SK-N-MC (cell line): ENCODE data around the gene HS6ST1.

Source experiments
- EZH2 ChIP-seq: fragments of 200-600 bp; sonication (generic); IDR thresholded peaks from one replicate; pipeline ENCODE4 v1.6.1; 2017; ENCODE audit warnings: antibody characterized with exemption
- POLR2AphosphoS5 ChIP-seq: IDR thresholded peaks from 2 replicates; pipeline ENCODE4 v1.6.1; 2012; ENCODE audit warnings: mild to moderate bottlenecking, low read depth, low read length, borderline replicate concordance

DNA sequence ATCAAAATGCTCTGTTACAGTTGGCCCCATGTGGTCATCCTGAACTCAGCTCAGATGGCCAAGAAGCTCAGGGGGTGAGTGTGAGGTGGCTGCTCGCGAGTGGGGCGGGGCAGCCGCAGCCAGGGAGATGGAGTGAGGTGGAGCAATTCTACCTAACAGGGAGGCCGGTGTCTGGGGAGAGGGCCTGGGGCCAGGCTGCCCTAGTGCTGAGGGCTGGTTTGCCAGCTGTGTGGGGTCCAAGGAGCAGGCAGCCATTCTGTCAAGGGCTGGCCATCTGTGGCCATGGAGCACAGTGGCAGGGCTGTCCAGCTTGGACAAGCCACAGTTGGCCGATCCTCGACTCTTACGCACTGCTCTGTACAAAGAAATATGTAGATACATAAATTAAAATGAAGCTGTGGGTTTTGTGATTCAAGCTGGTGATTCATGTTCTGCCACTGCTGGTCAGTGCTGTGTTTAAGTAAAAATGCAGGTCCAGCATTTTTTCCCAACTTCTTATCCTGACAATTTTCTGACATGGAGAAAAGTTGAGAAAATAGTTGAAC, 82.1 kb downstream of the HS6ST1 start:
- no peak for TF ChIP-seq EZH2
- no peak for TF ChIP-seq POLR2AphosphoS5
